Amniotic epithelial cell (primary cell): ENCODE measurements around the gene TNFRSF11A.

Source experiments
- DNase-seq: peaks from one replicate; pipeline ENCODE4 v3.0.0-alpha.2; 2010; ENCODE audit warnings: low read depth

Gene TNFRSF11A

DNA sequence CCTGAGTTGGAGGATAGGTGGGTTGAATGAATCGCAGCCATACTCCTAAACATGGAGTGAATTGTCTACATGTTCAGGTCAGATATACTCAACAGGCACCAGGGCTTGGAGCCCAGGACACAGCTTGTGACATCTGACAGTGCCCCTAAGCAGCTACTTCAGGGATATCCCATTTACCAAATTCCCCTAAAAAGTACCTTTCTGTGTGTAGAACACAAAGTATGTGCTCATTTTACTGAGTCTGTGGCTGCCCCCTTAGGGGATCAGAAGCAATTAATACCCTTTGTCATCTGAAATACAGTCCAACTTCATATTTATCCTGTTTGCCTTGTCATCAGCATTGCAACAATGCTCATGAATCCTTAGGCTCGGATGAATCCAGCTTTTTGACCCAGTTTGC, 20.8 kb downstream of the TNFRSF11A start:
- DNase-seq: no peak

DNA sequence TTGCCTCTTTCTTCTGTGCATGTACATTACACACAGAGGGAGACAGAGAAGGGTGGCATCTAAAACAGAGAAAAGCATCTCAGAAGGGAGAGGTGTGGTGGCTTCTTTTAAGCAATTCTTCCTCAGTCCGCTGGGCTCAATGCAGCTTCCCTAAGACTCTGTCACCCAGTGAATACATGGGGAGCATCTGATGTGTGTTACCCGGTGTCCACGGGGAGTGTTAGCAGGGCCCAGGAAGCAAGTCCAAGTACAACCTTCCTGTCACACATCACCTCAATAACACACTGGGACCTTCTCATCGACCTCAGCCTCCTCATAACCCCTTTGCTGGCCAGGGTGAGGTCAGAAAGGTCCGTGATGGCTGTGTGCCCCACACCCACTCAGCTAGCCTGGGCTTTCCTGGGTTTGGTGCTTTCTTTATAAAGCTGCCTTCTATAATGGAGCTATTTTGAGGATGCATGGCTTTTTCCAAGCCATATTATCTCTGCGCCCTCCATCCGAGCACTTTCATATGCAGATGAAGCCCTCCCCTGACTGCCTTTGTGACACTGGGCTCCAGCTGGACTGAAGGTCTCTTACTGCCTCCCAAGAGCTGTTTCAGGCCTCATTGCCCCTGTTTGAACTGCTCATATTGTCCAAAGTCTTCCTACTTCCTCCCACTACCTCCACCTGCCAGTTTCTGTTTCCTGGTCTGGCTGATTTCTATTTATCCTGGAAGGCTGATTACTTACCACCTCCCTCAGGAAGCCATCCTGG, 21.4 kb downstream of the TNFRSF11A start:
- no peak for DNase-seq

DNA sequence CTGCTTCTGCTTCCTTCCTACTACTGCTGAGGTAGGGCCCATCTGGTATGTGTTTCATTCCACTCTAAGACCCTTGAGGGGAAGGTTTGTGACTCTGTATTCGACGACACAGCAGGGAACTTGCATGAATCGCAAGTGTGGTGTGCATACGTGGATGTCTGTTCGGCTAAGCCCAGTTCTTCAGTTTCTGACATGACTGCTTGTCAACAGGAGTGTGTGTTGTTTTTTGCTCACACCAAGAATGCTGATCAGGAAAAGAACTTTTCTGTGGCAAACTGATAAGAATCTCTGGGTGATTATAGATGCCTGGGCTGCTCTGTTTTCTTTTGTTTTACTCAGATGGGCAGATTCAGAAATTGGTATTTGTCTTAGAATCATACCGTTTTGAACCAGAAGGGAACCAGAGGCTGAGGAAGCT, 22.0 kb downstream of the TNFRSF11A start:
- DNase-seq: no peak

DNA sequence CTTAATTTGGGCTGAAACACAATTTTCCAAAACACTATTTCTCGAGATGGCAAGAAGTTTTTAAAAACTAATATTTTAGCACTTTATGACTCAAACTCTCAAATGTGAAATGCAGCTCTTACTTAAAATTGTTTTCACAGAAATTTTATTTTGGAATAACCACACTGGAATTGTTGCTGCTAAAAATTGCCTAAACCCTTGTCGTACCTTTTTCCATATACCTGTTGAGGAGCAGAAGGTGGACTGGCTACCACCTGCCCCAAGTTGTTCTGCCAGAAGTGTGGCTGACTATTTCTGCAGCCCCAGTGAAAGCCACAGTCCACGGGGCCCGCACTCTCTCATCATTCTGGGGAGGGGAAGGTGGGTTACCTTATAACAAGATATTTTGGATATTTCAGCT, 23.4 kb downstream of the TNFRSF11A start:
- no peak for DNase-seq

DNA sequence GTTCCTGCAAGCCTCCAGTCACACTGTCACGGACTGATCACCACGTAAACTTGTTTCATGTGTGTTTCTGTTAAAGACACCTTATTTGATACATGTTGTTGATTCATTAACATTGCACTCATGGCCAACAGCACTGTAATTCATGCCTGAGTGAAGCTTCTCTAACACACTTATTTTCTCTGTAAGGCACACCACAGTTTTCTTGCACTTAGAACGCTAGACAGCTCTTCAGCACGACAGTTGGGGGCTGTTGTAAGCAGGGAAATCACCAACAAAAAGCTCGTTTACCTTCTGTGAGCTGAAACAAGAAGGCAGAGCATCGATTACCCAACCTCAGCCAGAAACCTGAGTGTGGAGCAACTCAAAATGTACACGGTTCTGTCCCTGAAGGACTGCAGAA, 28.1 kb downstream of the TNFRSF11A start:
- no peak for DNase-seq

DNA sequence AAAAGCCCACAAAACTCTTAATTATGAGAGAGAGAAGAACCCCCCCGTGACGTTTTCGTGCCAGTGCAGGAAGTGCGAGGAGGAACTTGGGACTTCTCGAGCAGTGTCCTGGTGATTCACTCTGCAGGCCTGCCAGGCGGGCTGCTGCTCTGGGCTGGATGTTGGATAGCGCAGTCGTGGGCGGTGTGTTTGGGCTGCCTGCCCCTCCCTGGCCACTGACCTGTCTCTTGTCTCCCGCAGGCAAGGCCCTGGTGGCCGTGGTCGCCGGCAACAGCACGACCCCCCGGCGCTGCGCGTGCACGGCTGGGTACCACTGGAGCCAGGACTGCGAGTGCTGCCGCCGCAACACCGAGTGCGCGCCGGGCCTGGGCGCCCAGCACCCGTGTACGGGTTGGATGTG, 29.0 kb downstream of the TNFRSF11A start:
- no peak for DNase-seq

DNA sequence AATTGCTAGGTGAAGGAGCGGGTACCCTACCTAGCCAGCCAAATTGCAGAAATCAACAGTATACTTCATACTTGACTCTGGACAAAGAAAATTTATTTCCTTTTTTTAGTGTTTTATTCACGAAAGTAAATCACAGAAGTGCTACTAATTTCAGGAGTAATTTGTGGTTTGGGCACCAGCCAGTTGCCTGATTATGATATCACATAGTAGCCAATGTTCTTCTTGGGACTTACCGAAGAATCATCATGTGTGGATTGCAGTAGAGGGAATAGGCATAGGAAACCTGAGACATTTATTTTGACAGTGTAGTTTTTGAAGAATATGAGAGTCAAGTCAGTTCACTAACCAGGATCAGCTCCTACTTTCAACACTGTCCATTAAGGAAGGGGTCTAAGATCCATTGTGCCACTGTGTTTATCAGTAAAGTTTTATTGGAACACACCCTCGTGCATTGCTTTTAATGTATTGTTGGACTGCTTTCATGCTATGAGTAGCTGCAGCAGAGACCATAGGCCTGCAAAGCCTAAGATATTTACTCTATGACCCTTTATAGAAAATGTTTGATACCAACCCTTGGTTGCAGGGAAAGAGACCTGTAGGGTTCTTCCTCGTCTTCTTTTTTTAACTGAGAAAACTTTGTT, 32.1 kb downstream of the TNFRSF11A start:
- DNase-seq: no peak

DNA sequence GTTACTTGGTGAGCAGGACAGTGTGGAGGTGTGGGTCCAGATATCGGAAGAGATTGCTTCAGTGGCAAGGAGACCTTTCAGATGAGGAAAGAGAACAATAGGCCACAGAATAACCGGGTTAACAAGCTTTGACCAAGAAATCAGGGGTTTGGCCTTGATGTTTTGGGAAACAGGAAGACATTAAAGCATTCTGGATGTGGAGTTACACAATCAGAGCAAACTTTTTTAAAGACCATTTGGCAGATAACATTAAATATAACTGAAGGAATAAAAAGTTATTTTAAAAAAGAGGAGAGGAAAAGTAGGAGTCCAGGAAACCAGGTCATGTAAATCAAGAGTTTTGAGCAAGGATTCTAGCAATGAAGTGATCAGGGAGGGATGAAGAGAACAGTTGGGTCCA, 35.7 kb downstream of the TNFRSF11A start:
- no peak for DNase-seq

DNA sequence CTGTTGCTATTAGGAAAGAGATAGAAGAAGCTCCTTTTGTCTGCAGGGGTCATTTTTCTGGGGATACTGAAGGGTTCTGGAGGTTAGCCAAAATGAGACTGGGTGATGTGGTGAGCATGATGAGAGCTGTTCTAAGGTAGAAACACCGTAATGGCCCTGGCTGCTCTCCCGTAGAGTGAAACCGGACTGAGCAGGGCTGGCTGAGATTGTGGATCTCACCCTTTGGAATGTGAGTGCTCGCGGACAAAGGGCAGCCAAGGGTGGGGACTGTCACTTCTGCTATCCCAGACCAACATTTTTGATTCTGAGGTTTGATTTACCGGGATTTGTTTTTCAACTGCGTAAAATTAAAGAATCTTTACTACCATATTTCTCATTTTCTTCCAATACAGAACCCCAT, 36.2 kb downstream of the TNFRSF11A start:
- no peak for DNase-seq

DNA sequence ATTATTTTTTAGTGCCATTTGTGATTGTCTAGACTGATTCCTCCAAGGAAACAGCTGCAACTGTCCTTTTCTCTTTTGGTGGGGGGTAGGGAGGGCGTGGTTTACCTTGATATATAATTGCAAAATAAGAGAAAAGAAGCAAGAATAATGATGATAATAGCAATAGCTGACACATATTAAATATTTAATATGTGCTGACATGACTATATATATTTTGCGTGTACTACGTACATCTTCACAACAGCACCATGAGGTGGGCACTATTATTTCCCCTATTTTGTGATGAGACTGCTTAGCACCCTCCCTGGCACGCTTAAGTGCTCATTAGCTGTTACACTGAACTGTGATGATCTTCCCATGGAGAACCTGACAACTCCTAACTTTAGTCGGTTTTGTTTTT, 39.4 kb downstream of the TNFRSF11A start:
- DNase-seq: no peak

DNA sequence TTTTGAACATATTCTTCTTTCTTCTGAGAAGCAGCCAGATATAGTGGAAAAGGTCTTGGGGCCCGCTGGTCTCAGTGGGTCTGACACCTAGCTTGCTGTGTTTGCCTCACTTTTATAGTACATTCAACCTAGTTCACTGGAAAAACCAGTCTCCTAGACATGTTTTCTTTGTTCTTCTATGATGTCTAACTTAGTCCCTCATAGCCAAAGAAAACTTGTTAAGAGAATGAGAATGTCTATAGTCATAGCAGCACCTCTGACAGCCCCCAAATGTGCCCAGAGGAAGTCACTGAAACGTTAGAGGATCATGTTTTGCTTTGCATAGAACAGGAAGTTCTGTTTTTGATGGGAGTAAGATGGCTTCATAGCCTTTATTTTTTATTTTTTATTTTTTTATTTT, 40.3 kb downstream of the TNFRSF11A start:
- no peak for DNase-seq

DNA sequence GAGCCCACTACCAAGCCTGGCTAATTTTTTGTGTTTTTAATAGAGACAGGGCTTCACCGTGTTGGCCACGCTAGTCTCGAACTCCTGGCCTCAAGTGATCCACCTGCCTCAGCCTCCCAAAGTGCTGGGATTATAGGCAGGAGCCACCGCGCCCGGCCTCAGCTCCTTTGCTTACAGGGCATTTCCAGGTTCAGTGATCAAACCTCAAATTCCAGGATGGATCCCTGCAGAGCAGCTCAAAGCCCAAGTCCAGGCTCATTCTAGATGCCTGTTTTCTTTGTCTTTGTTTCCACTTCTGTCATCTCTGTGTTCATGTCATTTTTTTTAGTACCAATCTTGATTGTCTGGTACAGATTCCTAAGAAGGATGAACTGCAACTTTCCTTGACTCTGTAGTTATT, 41.9 kb downstream of the TNFRSF11A start:
- no peak for DNase-seq

DNA sequence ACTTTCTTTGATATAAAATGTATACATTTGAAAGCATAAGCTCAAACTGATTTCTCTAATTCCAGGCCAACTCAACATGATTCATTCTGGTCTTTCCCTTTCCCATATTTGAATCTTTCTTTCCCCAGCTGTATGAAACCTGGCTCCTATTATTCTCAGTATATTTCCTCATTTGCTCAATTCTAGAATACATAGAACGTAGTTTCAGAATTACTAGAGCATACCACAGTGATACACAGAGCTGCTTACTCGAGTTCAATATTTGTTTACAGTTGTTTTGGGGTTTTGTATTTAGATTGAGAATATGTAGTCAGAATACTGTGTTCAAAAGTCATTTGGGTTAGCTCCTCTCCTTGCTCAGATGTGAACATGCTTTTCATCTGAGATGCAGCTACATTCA, 43.0 kb downstream of the TNFRSF11A start:
- no peak for DNase-seq

DNA sequence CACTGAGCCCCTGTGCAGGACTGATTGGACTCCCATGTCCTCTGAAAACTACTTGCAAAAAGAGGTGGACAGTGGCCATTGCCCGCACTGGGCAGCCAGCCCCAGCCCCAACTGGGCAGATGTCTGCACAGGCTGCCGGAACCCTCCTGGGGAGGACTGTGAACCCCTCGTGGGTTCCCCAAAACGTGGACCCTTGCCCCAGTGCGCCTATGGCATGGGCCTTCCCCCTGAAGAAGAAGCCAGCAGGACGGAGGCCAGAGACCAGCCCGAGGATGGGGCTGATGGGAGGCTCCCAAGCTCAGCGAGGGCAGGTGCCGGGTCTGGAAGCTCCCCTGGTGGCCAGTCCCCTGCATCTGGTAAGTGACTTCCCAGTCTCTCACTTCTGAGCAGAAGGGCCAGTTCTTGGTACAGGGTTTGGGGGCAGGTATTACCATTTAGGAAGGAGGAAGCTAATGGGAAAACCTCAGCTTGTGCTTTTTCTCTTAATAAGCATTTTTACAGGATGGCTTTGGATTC, 44.1 kb downstream of the TNFRSF11A start:
- no peak for DNase-seq

DNA sequence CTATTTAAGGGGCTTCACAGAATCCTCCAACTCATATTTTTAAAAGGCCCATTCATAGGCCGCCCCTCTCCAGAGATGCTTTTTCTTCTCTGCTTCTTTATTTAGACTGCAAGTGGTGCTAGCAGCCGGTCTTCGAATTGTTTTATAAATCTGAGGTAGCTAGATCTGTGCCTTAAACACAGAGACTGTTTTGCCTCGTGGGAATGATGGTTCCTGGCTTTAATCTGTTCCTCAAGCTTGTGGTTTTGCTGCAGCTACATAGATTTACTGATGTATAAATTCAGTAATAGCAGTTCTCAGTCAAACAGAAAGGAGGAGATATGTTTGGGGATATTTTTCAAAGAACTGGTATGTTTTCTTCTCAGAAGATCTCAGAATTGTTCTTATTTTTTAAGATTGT, 45.3 kb downstream of the TNFRSF11A start:
- no peak for DNase-seq

DNA sequence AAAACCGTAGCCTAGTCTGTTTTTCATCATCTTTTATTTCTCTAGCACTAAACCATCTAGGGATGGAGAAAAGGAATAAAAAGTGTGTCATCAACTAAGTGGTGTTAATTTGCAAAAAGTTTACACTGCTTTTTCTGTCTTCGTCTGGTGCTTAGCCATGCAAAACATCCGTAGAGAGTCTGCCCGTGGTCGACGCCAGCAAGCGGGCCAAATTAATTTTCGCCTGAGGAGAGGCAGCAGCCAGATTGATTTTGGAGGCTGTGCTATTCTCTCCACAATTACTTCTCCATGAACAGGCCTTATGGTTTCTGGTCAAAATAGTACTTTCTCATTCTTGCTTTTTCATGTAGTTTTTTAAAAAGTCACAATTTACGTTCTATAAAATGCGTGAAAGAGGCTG, 46.3 kb downstream of the TNFRSF11A start:
- no peak for DNase-seq

DNA sequence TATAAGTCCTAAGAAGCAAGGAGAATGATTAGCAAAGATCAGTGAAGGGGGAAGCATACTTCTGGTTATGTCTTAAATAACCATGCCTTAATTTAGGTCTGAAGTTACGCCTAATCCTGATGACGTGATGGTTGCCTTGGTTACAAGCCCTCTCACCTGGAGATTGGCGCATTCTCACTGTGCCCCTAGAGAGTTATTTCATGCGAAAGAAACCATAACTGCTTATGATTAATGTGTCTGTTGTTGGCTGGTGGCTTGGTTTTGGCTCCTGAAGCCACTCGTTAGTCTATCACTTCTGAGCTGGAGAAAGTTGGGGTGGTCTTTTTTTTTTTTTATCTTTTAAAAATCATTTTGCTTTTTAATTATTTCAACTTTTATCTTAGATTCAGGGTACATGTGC, 47.0 kb downstream of the TNFRSF11A start:
- DNase-seq: no peak

DNA sequence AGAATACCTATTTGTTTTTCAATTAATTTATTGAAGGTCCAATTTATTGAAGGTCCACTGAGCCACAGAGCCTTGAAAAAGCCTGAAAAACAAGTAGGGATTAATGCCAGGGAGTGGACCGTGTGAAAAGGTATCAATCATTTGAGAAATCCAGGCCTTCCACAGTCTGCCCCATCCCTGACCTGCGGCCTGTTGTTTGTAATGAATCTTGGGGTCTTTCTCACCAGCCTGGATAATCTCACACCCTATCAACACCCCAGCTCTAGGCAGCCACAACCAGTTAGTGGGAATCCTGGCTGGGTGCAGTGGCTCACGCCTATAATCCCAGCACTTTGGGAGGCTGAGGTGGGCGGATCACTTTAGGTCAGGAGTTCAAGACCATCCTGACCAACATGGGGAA, 47.8 kb downstream of the TNFRSF11A start:
- DNase-seq: no peak

DNA sequence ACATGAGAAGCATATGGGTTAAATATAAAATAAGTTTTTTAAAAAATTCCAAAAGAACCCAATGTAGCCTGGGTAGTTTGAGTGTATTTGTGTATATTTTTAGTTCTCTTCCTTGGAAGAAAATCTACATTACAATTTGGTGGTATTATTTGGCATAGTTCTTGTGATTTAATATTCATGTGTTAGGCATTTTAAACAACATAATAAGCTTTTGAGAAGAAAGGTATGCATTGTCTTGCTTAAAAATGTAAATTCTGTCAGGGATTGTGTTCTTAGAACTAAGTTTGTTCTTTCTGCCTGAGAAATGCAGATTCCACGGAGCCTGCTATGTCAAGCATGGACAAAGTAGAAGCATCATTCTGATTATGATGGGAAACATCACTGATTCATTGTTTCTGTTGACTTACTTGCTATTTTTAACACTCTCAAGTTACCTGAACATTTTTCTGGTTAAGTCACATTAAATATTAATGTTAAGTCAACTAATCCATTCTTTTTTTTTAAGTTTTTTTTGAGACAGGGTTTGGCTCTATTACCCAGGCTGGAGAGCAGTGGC, 49.4 kb downstream of the TNFRSF11A start:
- DNase-seq: no peak

DNA sequence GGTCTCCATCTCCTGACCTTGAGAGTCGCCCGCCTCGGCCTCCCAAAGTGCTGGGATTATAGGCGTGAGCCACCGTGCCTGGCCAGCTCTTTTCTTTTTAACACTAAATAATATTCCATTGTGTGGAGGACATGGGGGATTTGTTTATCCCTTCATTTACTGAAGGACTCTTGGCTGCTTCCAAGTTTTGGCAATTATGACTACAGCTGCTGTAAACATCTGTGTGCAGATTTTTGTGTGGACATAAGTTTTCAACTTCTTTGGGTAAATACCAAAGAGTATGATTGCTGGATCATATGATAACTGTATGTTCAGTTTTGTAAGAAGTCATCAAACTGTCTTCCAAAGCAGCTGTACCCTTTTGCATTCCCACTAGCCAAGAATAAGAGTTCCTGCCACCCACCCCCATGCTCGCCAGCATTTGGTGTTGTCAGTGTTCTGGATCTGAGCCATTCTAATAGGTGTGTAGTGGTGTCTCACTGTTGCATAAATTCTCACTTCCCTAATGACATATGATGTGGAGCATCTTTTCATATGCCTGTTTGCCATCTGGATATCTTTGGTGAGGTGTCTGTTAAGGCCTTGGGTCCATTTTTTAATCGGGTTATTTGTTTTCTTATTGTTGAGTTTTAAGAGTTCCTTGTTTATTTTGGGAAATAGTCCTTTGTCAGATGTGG, 52.2 kb downstream of the TNFRSF11A start:
- DNase-seq: no peak

DNA sequence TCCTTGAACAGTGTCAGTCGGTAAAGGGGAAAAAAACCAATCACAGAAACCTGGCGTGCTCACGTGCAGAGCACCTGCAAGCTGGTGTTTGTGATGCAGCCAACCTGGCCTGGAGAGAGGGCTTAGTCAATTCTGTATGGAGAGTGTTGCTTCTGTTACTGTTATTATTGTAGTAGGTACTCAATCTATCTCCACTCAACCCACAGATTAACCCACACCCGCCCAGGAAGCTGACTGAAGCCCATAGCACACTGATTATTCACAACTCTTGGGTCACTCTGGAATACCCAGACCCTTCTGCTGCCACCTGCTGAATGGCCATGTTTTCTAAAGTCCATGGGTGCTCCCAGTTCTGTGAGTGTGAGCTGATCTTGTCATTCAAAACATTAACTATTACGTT, 53.9 kb downstream of the TNFRSF11A start:
- DNase-seq: no peak

DNA sequence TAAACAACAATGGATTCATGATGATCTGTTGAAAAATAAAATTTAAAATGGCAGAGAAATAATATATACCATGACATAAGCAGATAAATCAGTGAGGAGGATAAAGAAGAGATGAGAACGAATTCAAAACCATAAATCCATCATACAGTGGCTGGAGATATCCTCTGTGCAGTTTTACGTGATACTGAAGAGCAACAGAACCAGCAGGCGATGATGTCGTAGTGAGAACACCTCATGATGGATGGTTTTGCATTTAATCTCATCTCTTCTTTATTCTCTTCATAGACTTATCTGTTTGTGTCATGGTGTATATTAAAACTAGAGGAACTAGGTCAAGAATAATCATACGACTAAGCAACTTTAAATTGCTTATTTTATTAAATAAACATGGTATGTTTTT, 56.3 kb downstream of the TNFRSF11A start:
- DNase-seq: no peak

DNA sequence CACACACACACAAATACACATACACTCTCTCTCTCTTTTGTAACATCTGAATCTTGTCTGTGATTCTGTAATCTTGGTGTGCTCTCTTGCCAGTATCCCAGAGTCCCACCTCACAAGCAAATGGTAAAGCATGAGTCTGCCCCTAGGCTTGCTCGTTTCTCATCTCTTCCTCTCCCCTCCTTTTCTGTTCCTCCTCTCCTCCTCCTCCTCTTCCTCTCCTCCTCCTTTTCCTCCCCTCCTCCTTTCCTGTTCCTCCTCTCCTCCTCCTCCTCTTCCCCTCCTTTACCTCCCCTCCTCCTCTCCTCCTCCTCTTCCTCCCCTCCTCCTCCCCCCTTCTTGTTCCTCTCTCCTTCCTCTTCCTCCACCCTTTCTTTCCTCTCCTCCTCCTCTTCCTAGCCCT, 59.0 kb downstream of the TNFRSF11A start:
- no peak for DNase-seq
